Measurements from ENCODE around the gene FRMPD2.

Gene FRMPD2, protein sequence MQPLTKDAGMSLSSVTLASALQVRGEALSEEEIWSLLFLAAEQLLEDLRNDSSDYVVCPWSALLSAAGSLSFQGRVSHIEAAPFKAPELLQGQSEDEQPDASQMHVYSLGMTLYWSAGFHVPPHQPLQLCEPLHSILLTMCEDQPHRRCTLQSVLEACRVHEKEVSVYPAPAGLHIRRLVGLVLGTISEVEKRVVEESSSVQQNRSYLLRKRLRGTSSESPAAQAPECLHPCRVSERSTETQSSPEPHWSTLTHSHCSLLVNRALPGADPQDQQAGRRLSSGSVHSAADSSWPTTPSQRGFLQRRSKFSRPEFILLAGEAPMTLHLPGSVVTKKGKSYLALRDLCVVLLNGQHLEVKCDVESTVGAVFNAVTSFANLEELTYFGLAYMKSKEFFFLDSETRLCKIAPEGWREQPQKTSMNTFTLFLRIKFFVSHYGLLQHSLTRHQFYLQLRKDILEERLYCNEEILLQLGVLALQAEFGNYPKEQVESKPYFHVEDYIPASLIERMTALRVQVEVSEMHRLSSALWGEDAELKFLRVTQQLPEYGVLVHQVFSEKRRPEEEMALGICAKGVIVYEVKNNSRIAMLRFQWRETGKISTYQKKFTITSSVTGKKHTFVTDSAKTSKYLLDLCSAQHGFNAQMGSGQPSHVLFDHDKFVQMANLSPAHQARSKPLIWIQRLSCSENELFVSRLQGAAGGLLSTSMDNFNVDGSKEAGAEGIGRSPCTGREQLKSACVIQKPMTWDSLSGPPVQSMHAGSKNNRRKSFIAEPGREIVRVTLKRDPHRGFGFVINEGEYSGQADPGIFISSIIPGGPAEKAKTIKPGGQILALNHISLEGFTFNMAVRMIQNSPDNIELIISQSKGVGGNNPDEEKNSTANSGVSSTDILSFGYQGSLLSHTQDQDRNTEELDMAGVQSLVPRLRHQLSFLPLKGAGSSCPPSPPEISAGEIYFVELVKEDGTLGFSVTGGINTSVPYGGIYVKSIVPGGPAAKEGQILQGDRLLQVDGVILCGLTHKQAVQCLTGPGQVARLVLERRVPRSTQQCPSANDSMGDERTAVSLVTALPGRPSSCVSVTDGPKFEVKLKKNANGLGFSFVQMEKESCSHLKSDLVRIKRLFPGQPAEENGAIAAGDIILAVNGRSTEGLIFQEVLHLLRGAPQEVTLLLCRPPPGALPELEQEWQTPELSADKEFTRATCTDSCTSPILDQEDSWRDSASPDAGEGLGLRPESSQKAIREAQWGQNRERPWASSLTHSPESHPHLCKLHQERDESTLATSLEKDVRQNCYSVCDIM (N-terminal part only)

DNA sequence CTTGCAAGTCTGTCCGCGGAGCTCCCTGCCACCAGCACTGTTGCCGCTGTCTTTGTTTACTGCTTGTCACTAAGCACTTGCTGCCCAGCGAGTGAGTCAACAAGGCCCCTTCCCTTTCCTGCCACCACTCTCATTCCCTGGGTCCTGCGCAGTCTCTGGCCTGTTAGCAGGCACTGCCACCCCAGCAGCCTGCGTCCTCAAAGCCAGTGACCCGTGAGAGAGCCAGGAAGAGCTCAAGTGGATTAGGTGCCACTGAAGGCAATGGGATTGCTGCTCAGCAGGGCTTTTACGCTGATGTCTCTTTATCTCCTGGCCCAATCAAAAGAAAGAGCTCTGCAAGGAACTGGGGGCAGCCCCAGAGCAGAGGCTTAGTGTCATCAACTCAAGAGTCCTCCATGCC is at the start of gene FRMPD2:
Gene FRMPD2, minus strand, starts transcription at position 61 of the 400 bp plus-strand sequence. CDS start 129 bp downstream, outside the sequence.
- DNase-seq: no peak

DNA sequence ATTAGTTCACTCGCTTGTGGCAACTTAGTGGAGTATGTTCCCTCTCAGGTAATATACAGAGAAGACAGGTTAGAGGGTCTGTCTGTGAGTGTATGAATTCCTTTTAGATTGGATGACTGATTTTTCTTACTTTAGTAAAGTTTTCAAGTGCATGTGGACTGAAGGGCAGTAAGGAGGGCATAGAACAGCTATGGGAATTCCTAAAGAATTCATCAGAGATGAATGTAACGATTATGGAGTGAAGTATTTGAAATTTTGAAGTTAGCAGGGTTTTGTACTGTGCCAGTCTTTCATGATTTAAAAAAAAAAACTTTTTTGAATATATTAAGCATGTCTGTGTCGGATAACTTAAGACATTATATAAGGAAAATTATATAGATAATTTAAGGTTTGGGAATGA is 47.5 kb upstream of the FRMPD2 start:
- DNase-seq: no peak

DNA sequence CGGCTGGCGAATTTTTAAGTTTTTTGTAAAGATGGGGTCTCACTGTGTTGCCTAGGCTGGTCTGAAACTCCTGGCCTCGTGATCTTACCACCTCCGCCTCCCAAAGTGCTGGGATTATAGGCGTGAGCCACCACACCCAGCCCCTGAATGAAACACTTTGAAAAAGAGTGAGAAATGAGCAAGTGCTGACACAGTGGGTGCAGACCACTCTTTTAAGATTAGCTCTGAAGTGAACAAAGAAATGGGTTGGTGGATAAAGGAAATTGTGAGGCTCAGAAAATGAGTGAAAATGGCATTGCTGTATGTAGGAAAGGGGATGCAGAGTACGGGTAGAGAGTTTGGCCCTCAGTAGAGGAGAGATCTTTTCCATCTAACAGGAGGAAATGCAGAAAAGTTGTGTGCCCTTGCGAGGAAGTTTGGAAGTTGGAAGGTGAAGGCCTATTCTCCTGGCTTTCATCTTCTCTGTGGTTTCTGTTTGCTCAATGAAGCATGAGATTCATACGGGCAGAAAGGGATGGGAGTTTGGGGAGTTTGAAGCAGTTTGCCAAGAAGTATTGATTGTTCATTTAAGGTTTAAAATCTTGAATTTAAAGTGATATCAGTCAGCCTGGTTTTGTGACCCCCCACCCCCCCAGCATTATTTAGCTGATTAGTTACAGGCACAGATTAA is 43.0 kb upstream of the FRMPD2 start:
- no peak for DNase-seq

DNA sequence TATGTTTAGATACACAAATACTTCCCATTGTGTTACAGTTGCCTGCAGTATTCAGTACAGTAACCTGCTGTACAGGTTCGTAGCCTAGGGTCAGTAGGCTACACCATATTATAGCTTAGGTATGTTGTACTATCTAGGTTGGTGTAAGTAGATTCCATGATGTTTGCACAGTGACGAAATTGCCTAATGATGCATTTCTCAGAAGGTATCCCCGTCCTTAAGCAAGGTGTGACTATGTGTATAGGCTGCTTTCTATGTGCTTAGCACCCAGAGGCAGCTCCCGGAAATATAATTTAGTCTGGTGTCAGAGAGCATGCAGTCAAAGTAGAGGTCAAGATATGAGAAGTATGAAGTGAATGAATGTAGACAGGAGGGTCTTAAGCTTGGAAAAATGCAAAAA is 41.7 kb upstream of the FRMPD2 start:
- DNase-seq: no peak

DNA sequence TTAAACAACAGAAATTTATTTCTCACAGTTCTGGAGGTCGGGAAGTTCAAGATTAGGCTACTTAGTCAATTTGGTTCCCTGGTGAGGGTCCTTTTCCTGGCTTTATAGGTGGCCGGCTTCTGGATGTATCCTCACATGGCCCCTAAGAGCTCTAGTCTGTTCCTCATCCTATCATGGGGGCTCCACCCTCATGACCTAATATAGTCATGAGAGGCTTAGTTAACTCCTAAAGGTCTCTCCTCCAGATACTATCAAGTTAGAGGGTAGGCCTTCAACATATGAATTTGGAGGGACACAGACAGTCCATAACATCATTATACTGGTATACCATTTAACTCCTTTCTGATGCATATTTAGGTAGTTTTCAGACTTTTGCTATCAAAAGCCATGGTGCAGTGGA is 39.6 kb upstream of the FRMPD2 start:
- no peak for DNase-seq

DNA sequence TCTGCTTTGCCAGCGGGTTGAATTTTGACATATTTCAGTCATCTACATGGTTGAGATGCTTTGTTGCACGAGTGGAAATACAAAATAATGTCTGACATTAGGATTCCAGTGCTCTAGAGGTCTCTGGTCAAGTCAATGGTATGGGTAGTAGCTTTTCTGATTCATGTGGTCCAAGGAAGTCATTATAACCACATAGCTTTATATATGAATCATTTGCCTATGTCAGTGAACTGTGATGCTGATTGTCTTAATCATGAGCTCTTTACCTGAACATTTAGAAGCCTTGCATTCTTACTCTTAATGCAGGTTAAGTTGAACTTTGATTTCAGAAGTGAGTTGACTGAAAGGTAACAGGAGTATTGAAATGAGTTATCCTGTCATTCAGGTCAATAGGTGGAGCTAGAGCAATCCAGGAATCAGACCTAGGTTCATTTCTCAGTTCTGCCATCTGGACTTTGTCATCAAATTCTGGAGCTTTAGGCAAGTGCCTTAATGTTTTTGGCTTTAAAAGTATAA is 35.3 kb upstream of the FRMPD2 start:
- DNase-seq: no peak

DNA sequence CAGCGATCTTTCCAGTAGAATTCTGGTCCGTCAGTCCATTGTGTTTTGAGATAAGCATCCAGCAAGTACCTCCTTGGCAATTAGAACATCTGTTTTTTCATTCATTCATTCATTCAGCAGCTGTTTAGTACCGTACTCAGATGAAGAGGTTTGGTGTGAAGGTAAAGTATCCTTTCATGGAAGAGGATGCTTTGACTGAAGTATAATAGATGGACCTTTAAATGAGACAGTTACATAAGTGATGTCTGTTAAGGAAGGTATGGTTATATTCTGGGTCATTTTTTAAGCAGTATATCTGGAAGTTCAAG is 33.2 kb upstream of the FRMPD2 start:
- DNase-seq: no peak

DNA sequence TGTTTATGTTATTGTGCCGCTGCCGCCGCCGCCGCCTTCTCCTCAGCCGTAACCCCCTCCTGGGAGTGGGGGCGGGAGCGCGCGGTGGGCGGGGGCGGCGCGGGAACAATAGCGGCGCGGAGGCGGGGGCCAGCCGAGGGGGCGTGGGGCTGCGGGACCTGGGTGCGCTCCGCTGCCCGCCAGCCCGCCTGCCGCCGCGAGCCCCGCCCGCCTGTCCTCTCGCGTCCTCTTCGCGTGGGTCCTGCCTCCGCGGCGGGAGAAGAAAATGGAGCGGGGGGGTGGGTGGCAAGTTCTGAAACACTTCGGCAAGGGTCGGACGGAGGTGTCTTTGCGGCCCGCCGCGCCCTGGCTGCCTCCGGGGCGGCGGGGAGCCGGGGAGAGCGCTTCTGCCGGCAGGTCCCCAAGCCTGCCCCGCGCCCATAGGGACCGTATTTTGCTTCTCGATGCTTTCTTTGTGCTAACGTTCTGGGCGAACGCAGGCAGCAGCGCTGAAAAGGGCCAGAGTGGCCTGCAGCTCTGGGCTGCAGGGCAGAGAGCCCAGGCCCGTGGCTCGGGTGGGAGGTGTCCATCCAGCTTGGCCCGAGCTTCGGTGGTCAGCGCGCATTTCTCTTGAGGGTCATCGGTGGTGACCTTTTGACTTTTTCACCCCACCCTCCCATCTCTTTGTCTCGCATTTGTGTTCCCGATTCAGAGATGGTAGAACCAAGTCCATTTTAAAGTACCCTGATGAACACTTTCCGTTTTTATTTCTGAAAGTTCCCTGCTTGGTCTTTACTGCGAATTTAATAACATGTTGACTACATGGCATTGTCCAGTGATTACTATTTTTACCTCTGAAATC is 32.6 kb upstream of the FRMPD2 start:
- DNase-seq: peak; percentile 80

DNA sequence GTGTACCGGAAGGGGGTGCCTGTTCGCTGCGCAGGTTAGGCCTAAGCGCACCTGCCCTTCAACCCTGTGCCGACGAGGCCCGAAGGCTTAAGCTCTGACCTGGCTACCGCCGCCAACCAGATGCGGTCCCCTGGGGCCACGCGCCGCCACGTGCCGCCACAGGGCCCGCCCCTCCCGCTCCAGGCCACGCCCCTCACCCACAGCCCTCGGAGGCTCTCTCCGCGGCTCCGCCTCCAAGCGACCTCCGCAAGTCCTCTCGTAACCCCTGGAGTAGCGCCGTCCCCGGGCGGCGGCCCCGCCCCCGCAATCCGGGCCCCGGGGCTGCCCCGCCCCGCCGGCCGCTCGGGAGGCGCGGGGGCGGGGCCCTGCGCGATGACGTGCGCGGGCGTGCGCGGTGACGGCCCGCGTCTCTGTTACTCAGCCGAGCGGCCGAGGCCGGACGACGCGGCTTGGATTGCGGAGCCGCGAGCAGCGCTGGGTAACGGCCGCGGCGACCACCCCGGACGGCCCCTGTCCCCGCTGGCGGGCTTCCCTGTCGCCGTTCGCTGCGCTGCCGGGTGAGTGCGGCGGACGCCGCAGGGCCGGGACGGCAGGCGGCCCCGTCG is 31.9 kb upstream of the FRMPD2 start, which contains the start of gene MAPK8:
Gene MAPK8, plus strand, starts transcription at position 413 of the 605 bp plus-strand sequence. CDS start 94,984 bp downstream, outside the sequence.
- DNase-seq: peak; percentile 96

DNA sequence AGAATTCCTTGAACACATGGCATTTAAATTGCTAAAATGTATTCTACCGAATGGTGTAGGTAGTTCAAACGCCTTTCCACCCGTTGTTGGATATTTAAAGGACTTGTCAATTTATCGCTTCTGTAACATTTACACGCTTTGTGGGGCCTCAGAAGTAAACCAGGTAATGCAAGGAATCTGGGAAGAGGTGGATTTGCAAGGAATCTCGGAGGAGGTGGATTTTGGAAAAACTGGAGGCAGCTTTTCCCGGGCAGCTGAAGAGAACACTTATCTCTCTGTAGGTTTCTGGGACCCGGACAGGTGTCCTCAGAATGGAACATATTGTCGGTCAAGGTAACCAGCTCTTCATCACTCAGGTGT is 31.4 kb upstream of the FRMPD2 start:
- no peak for DNase-seq

DNA sequence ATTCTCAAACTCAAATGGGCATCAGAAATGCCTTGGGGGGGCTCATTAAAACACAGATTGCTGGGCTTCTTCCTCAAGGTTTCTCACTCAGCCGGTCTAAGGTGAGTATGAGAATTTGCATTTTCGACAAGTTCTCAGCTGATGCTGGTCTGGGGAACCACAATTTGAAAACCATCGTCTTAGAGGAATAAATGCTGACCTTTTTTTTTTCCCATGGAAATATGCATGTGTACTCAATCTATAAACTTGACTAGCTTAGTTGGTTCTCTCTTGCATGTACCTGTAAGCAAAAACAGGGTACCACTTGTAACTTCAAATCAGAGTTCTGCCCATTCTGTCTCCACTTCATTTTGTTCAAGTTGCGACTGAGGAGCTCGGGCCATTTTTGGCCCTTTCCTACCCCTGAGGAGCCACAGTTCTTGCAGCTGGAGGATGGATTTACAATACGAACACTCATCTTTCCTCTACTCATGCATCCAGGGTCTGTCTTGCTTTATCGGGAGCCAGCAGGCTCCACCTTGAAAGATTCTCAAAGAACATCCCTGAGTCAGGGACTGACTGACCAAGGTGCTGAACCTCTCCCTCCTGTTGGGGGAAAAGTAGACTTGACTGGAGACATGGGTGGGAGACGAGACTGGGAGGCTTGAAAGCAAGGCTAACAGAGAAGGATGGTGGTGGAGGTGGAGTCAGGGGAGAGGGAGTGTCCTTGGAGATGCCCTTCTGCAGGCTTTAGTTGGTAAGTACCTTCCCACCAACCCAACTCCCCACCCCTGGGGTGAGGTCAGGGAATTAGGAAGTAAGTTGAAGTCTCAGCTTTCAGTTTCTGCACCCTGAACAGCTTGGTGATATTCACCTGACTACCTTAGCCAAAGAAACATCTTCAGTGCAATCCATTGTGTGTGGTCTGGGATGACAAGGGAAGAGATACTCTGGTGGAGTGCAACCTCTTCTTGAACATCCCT is 28.3 kb upstream of the FRMPD2 start:
- no peak for DNase-seq

DNA sequence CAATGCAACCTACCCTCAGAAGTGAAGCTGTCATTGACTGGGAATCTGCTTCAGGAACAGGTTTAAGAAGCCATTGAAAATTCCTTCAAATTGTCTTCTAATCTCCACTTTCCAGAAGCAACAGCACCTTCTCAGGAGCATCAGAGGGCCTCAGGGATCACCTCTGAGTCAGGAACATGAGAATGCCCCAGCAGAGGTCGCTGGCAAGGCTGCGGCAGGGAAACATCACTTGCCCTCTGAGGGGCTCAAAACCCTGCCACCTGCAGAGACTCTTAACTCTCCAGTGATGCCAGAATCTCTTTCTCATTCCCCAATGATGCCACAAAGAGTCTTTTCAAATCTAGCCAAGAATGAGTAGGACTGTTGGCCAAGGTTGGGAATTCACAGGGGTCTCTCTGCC is 26.1 kb upstream of the FRMPD2 start:
- no peak for DNase-seq

DNA sequence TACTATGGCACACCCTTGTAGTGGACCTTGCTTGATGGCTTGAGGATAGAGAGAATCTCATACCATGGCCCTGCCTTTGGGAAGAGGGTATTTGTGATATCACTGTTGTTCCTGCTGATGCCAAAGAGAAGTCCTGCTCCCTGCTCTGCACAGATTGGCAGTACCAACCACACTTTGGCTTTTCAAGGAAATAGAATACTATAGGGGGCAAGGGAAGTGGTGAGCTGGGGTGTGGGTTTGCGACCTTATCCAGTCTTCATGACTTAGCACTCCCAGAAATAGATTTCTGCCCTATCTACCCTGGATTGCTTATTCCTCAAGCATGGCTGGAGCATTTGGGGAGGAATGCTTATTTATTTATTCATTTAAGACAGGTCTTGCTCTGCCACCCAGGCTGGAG is 25.2 kb upstream of the FRMPD2 start:
- no peak for DNase-seq

DNA sequence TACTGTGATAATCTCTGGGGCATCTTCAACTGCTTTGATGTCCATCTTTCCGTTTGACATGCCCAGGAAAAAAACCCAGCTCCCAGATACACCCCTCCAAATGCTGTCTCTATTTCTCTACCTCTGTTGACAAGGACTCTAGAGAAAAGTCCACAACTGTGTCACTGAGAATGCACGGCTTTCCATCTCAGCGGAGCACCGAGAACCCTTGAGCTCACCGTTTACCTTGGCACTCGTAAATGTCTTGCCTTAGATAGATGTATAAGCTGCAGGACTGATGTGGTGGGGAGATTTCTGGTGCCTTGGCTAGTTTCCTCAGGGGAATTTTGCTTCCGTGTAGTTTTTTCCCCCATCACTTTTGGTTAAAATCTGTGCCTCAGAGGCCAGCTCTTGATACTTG is 24.6 kb upstream of the FRMPD2 start:
- DNase-seq: no peak

DNA sequence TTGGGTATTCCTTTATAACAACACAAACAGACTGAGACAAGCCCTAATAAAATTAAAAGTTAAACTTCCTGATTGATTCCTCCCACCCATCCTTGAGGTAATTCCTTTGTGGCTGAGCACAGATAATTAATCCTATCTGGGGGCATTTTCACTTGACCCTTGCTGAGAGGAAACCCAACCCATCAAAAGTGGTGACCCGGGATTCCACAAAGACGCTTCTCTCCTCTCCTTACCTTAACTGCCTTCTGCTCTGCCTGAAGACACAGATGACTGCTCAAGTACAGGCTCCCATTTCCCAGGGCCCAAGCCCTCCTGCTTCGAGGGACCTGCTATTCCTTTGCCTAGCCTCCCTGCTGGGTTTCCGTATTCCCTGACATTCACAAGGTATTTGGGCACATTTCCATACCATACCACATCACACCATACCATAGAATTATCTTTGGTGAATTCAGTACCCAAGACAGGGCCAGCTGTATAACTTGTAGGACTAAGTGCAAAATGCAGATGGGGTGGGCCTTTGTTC is 22.1 kb upstream of the FRMPD2 start:
- no peak for DNase-seq

DNA sequence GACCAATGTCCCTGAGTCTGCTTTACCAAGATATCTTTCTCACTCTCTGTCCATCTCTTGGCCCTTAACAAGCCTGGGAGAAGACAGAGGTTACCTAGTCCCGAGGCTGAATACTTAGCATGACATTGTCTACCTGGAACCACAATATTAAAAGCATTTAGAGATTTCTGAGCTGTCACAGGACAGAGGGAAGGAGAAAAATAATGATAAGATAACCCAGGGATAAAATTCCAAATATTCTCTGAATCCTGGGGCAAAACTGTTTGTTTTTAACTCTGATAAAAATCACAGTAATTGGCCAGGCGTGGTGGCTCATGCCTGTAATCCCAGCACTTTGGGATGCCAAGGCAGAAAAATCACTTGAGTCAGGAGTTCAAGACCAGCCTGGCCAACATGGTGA is 19.9 kb upstream of the FRMPD2 start:
- DNase-seq: no peak

DNA sequence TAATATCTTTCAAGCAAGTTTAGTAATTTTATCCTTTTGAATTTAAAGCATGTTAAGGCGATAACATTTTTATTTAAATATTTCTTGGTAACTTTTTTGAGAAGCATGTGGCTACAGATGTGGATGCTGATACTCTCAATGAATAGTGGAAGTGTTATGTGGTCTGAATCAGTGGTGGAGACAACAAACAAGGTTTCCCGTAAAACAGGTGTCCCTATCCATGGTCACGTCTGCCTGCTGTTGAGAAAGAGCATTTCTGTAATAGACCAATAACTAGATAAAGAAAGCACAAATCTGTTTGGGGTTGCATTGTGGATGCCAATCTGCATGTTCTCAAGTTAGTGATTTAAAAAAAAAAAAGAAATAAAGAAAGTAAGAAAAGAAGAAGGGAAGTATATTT is 18.1 kb upstream of the FRMPD2 start:
- DNase-seq: no peak

DNA sequence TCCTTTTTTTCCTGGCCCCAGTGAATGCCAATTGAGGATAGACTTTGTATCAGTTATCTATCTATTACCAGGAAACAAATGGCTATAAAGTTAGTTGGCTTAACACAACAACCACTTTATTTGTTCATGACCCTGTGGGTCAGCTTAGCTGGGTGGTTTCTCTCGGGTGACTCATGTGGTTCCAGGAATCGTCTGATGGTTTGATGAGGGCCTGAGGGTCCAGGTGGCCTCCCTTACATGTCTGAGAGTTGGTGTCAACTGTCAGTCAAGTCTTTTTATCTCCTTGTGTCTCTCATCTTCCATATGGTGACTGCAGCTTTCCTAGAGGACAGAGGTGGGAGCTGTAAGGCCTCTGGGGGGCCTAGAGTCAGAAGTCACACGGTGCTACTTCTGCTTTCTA is 16.7 kb upstream of the FRMPD2 start:
- no peak for DNase-seq

DNA sequence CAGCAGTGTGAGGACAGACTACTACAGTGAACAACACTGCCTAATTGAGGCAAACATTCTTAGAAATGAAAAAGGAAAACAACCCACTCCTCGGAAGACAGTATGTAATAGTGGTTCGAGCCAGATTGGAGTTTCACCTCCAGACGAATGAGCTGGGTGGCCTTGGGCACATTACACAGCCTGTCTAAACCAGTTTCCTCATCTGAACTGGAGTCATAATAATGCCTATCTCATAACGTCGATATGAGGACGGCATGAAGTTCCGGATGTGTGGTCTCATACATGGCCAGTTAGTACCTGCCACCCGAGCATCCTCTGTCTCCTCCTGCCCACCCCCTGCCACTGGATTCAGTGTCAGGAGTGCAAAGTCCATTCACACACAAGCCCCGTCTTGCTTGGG is 15.8 kb upstream of the FRMPD2 start:
- no peak for DNase-seq

Measured in CD4-positive, alpha-beta T cell treated with Interleukin-10 for 1 hour (primary cell).